Activated CD4-positive, alpha-beta T cell treated with anti-CD3 and anti-CD28 coated beads, Interleukin-2, amount 50 U/mL, for 1 hour (primary cell): ENCODE measurements around the gene MMP19.
"Not testable (repeated sequence)": the region's sequence is repeated elsewhere in the genome, so short reads cannot be mapped to it uniquely, and the experiment has no call there.

ENCODE experiments used
- DNase-seq: peaks from one replicate; pipeline ENCODE4 v3.0.0-alpha.2; 2020

Gene MMP19

DNA sequence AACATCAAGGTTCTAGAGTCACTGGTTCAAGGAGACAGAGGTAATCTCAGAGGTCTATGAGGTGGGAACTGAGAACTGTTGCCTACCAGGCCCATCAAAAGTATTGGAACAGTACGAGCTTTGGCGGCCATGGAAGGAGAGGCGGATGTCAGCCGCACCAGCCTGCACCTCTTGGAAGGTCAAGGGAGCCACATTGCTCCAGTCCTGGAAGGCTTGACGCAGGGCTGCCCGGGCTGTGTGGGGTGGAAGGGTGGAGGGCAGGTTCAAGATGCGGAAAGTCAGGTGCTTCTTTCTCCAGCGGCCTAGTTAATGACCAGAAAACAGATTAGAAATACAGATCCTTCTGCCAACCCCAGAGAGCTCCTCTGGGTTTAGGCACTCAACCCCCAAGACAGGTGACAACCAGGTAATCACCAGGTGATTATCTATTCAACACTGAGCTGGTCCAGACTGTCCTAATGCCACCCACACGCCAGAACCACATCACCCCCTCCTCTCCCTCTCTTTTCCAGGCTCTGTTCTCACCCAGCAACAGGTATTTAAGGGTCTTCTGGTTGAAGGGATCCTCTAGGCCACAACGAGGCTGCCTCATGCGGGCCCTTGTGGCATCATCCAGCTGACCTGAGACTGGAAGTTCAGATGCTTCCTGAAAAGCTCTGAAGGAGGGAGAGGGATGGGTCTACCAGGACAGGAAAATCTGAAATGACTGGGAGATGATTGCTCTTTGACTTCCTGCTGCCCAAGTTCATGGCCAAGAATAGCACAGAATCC is 2.0 kb downstream of the MMP19 start:
- no peak for DNase-seq

DNA sequence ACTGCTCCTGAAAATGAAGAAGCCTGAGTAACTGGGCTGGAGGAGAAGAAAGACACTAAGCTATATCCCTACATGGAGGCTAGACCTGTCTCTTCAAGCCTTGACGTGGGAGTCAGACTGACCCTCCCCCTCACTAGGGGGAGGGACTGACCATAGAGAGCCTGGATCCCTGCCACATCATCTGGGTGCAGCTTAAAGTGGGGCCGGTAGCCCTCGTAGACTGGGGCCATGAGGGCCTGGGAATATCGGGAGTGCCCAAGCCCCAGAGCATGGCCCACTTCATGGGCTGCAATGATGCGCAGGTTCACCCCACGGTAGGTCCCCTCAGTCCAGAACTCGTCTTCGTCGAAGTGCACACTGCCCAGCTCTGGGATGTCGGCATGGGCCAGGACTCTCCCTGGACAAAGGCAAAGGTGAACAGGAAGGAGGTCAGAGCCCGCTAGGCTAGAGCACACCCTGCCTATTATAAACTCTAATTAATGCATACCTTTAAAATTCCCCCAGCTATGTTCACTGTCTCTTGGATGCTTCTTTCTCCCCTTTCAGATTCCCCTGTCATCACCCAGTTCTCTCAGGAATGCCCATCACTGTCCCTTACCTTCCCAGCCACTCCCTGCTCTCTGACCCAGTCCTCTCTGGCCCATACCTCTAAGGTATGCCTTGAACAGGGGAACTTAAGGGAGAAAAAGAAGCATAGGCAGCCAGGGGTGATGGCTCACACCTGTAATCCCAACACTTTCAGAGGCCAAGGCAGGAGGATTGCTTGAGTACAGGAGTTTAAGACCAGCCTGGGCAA is 3.2 kb downstream of the MMP19 start:
- DNase-seq: no peak

- DNase-seq: no peak
Measured at GRCh38 chr12:55838361-55838760, 4.4 kb downstream of the MMP19 start.

- DNase-seq: not testable (repeated sequence)
Measured at GRCh38 chr12:55834400-55834799, 8.3 kb downstream of the MMP19 start.

DNA sequence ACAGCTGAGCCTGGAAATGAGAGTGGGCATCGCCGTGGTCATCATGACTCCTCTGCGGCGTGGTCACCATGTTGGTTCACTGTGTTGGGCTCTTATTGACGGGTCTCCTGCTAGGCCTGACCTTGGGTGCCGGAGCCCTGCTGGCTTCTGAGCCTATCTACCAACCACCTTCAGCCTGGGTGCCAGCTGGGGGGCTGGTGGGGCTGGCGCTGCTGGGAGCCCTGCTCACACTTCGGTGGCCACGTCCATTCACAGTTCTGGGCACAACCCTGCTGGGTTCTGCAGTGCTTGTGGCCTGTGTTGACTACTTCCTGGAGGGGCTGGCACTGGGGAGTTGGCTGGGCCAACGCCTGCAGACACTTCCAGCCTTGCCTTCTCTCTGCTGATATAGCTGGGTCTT is 9.7 kb downstream of the MMP19 start:
- DNase-seq: no peak

DNA sequence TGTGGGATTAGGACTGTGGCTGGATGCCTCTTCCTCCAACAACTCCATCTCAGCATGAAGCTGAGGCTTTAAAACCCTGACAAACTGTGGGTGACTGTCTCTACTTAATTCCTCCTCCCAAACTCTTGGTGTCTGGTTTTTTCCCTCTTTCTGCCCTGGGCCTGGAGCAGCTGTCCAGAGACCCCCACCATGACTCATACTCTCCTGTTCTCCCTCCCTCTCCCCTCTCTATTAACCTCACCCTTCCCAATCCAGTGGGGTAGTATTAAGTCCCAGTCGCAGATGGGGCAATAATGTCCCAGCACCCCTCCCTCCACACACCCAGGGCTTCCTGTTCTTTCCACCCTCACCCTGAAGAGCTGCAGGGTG is 11.3 kb downstream of the MMP19 start:
- DNase-seq: no peak

DNA sequence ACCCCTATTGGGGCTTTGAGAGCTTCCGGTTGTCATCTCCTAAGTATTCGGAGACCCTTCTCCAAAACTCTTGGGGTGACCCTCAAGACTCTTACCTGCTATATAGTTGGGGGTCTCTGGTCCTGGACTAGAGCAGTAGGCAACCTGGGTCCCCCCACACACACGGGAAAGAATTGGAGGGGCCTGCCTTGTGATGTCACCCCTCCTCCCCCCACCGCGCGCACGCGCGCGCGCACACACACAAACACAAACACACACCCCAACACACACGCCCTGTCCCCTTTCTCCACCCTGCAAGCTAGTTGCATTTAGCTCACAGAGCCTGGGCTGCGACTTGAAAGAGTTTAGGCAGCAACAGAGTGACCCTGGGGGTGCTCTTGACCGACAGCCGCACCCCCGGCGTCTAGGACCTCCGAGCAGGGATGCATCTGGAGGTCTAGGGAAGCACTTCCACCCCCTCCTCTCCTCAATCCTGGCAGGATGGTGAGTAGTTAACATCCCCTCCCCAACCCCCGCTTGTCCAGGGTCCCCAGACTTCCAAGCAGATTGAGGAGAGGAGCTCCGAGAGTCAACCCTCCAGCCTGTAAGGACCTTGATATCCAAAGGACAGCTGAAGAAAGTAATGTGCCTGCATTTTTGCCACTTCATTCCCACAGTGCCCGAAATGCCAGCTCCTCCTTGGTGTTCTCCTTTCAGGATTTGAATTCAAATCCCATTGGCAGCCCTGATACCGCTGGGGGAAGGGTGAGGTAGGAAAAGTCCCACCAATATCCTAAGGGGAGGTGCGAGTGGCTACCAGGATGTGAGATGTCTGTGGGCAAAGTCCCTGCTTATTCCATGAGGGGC is 11.9 kb downstream of the MMP19 start:
- DNase-seq: peak; percentile 44

GRCh38 chr12:55829967-55830600 is 12.7 kb downstream of the MMP19 start:
- no peak for DNase-seq

- no peak for DNase-seq
Measured at GRCh38 chr12:55828357-55828756, 14.4 kb downstream of the MMP19 start.

- DNase-seq: no peak
Measured at GRCh38 chr12:55827806-55828205, 14.9 kb downstream of the MMP19 start.

DNA sequence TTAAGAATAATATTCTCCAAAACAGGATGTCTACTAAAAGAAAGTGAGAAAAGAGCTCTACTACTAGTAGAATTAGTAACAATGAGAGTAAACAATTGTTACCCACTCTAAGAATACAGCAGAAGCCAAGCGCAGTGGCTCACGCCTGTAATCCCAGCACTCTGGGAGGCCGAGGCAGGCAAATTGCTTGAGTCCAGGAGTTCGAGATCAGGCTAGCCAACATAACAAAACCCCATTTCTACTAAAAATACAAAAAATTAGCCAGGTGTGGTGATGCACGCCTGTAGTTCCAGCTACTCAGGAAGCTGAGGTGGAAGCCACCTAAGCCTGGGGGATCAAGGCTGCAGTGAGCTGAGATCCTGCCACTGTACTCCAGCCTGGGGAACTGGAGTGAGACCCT is 18.0 kb downstream of the MMP19 start:
- no peak for DNase-seq

DNA sequence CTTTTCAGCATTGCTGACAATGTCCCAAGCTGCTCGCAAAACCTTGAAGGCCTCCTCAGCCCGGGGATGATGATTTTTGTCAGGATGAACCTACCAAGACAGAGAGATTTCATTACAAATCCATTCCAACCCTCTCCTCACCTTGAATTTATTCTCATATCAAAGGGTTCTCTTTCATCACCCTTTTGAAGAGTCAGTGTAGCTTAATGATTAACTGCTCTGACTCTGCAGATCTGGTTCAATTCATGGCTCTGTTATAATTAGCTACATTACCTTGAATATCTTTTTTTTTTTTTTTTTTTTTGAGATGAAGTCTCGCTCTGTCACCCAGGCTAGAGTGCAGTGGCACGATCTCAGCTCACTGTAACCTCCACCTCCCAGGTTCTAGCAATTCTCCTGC is 19.3 kb downstream of the MMP19 start:
- DNase-seq: no peak

DNA sequence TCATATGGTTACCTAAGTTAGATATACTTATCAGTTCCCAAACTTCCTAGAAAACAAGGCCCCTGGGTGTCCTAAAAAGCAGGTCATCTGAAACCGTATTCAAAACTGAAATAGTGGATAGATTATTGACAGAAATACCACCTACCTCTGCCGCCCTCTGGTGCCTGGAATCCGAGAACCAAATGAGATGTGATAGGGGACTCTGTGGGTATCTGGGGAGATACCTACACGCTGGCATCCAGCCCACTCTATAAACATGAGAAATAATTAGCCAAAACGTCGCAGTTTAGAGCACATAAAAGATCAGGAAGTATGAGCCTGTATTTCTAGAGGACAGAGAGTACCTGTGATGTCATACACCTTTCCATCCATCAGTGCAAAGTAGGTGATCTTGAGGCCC is 20.5 kb downstream of the MMP19 start:
- no peak for DNase-seq

GRCh38 chr12:55820679-55821078 is 22.1 kb downstream of the MMP19 start:
- DNase-seq: no peak

- no peak for DNase-seq
Measured at GRCh38 chr12:55818886-55819285, 23.9 kb downstream of the MMP19 start.

DNA sequence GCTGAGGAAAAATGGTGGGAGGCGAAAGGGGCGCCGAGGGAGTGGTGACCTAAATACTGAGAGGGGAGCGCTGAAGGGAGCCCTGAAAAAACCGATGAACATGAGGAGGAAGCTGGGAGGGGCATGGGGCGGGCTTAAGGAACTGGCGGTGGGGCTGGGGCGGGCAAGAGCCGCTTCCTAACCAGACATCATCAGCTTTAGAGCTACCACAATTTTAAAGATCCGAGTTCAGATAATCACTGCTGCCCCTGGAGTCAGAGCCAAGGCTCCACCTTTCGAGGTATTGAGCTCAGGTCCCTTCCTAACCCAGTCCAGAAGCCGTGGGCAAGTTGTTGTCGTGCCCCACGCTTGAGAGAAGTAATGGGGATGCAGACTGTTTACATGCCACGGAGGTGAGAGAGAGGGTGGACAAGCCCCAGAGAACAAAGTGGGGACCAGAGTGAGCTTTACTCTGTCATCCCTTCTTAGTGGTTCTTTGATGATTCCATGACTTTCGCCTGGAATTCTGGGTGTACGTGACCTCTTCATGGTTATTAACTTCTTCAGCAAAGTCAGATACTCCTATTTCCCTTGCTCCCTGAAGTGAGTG is 24.5 kb downstream of the MMP19 start:
- no peak for DNase-seq

- peak; percentile 92 for DNase-seq
Measured at GRCh38 chr12:55817345-55818139, 25.2 kb downstream of the MMP19 start, which contains the start of the genes ORMDL2 and SARNP. Gene ORMDL2 (plus strand): TSS chr12:55818041. CDS start chr12:55819000, 959 bp downstream. Gene SARNP (minus strand): TSS chr12:55817724. CDS start chr12:55817701, 23 bp downstream.

DNA sequence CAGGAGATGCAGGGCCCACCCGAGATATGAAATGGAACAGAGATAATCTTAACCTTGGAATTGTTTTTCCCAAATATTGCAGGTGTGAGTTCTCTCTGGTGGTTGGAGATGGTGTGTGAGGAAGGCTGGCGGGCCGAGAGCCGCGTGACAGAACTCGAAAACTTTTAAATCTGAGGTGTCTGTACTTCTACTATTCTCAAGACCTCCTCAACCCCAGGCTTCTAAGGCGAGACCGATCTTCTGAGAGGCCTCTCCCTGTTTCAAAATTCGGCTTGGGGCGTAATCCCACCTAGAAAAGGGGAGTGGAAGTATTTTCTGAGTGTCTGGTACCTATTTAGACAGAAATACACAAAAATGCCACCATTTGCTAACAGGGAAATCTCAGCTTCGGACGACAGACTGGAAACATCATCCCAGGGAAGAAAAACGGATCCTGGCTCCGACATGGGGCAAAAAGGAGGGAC is 25.8 kb downstream of the MMP19 start:
- no peak for DNase-seq

- no peak for DNase-seq
Measured at GRCh38 chr12:55815473-55815872, 27.3 kb downstream of the MMP19 start.

GRCh38 chr12:55814257-55814656 is 28.5 kb downstream of the MMP19 start:
- DNase-seq: no peak

- no peak for DNase-seq
Measured at GRCh38 chr12:55812088-55812487, 30.6 kb downstream of the MMP19 start.
